HG03571 (cell line): Measurements from ENCODE around the gene POLR3K.
A peak's percentile ranks its signal among the peaks of the same experiment; 100 is the strongest.
"Not testable (repeated sequence)": the region's sequence is repeated elsewhere in the genome, so short reads cannot be mapped to it uniquely, and the experiment has no call there.

ENCODE experiments used
- ATAC-seq: cut with Tn5 transposase; IDR thresholded peaks from one replicate; pipeline ENCODE4 v1.9.1; 2021; ENCODE audit not compliant: unreplicated experiment

POLR3K gene

DNA sequence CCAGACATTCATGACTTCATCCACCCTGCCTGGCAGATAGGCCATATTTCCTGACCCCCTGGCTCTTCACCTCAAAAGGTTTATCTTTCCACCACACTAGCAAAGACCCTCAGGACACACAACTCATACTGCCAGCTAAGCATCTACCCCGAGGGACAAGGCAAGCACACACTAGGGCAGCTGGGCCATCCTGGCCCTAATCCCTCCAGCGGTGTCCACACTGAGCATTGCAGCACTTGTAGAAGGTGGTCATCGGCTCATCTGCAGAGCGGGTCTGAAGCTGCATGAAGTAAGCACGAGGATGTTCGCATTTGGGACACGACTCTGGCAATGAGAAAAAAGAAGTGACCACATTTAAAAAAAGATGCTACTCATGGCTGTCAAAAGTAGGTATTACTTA is 6.2 kb downstream of the POLR3K start:
- no peak for ATAC-seq

DNA sequence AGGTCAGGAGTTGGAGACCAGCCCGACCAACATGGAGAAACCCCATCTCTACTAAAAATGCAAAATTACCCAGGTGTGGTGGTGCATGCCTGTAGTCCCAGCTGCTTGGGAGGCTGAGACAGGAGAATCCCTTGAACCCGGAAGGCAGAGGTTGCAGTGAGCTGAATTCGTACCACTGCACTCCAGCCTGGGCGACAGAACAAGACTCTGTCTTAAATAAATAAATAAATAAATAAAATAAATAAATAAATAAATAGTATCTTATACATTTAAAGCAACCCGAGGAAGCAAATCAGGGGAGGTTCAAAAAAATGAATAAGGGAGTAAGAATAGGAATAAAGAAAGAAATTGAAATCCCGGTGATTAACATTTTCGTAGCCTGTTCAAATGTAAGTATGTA is 6.9 kb downstream of the POLR3K start:
- not testable (repeated sequence) for ATAC-seq

DNA sequence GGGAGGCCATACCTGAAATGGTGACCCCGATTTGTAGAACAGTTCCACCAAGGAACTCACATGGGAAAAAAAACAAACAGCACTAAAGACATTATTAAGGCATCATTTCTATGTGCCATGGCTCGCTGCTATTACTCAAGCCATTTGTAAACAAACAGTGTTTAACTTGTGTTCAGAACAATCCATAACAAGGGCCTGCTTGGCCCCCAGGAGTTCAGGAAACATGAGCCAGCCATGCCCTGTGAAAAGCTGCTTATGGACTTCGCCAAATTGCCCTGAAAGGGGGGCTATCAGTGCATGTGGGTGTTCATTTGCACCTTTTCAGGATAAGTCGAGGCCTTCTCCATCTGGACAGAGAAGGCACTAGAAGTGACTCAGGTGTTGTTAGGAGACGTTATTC is 8.0 kb downstream of the POLR3K start:
- ATAC-seq, result no peak

- no peak for ATAC-seq
Observed at GRCh38 chr16:44655-45054, 8.8 kb downstream of the POLR3K start.

GRCh38 chr16:43294-43693 is 10.1 kb downstream of the POLR3K start:
- no peak for ATAC-seq

GRCh38 chr16:42691-43090 is 10.7 kb downstream of the POLR3K start:
- no peak for ATAC-seq

DNA sequence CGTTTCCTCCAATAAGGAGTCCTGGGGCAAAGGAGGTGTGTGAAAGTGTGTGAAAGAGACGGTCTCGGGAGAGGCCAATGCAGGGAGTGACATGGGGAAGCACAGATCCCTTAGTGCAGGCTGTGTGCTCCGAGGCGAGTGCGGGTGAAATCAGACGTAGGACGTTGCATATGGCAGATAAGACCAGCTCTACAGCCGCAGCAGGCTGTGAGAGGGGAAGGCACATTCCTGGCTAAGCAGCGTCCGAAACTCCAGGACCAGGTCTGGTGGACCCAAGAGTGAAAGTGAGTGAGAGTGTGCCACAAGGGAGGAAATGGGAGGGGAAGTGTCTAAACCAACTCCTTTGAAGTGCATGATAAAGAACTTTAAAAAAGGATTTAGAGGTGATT is 11.3 kb downstream of the POLR3K start:
- no peak for ATAC-seq

GRCh38 chr16:41439-42068 is 11.9 kb downstream of the POLR3K start:
- ATAC-seq, result no peak

- peak; percentile 63 for ATAC-seq
Observed at GRCh38 chr16:38941-39892, 14.2 kb downstream of the POLR3K start.

DNA sequence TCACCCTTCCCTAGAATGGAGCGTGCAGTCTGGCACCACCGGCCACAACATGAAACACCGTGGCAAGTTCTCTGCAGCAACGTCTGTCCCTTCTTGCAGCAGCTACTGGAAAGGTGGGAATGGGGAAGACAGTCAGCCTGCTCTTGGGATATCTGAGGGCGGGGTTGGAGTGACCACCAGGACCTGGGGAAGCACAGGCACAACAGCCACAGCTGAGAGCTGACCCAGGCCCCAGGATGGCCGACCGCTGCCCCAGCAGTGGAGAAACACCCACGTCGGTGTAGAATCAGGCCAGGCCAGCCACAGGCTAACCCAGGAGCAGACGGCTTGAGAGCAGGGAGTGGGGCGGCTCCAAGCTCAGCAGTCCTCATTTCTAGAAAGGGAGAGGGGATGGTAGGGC is 15.2 kb downstream of the POLR3K start:
- ATAC-seq, result not testable (repeated sequence)

- no peak for ATAC-seq
Observed at GRCh38 chr16:37511-37910, 15.9 kb downstream of the POLR3K start.

DNA sequence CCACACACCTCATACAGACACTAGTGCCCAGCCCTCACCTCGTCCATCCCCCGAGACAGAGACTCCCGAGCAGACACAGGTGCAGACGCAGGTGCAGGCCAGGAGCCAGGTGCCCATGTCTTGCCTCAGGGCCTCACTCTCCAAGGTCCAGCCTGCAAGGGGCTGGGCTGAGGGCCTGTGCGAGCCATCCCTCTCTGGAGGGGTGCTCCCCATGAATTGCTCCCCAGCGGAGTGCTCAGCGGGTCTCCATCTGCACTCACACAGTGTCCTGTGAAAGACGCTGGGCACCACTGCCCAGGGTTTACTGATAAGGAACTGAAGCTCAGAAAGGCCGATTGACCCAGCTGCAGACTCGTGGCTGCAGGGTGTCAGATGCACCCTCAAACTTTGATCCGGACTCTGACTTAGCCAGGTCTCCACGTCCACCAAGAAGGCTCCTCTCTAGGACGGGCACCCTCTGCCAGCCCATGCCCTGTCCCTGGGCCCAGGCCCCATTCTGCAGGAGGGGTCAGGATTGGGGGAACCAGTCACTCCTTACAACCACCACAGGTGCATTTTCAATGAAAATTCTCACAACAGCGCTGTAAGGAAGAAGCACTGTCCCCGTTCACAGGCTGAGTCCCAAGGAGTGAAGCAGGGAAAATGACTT is 16.9 kb downstream of the POLR3K start:
- no peak for ATAC-seq

DNA sequence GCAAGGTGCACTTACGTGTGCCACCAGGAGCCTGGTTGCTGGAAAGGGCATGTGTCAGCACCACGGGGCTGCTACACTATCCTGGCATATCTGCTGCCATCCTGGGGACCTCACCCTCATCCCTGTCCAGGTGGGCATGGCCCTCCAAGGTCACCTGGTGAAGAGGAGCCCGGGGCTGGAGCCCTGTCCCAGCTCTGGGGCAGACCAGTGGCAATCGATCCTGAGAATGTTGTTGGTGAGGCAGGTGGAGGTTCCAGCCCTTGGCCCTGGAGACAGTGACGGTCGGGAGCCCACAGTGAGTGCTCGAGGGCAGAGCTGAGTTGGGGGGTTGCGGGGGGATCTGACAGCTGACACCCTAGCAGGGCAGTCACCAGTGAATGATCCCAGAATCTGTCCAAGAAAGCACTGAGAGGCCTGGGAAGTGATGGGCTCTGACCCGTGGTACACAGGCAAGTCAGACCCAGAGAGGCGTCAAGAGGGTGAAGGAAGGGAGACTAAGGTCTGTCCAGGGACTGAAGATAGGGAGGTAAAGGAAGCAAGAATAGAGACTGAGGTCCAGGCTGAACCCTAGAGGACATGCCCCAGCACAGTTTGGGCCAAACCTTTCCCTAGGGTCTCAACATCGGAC is 17.6 kb downstream of the POLR3K start:
- no peak for ATAC-seq

- ATAC-seq, result no peak
Observed at GRCh38 chr16:35011-35677, 18.3 kb downstream of the POLR3K start.

- ATAC-seq, result no peak
Observed at GRCh38 chr16:34648-34987, 18.8 kb downstream of the POLR3K start.

DNA sequence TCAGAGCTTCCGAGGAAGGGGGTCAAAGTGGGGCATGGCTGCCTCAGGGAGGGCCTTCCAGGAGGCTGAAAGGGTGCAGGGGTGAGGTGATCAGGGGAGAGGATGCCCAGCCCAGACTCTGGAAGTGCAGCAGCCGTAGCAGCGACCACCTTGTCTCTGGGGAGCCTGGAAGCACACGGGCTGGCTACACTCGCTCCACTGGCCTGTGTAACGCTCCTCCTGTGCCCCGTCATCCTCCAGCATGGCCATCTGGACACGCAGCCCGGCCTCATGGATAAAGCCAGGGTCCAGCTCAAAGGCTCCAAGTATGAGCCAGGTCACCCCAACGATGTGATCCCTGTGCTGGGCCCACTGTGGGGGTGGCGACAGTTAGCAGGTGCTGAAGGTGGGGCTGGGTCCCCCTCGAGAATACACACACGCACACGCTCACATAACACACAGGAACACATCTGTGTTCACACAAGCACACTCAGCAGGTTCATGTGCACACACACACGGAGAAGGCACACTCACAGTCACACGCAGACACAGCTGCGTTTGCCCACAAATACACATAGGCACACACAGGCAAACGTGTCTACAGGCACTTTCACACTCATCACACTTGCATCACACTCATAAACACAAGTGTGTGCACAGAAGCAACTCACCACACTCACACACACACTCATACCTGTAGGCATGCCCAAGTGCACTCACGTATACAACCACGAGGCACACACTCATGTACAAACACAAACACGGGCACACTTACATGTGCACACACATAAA is 19.3 kb downstream of the POLR3K start:
- ATAC-seq, result no peak

- not testable (repeated sequence) for ATAC-seq
Observed at GRCh38 chr16:33154-33876, 20.1 kb downstream of the POLR3K start.

GRCh38 chr16:30627-31026 is 22.8 kb downstream of the POLR3K start:
- ATAC-seq, result not testable (repeated sequence)

- ATAC-seq, result peak; percentile 69
Observed at GRCh38 chr16:25926-26348, 27.5 kb downstream of the POLR3K start.
